Right cardiac atrium (tissue), 5 donors: ENCODE data around the gene MYL7. TPM values are rescaled to one million over a fixed set of nuclear protein-coding genes. Genes with fewer than 3 reads are reported as not detected.
A peak's percentile ranks its signal among the peaks of the same experiment; 100 is the strongest.

Experiments used
- ATAC-seq, 2 donors: fragments of 200-7000 bp; cut with Tn5 transposase; one replicate each; pipeline versions ENCODE4 v1.8.0 to v1.9.1; 2020; ENCODE audit warnings: moderate library complexity in 2 of 2, mild to moderate bottlenecking in 1 of 2
- DNase-seq, 3 donors: peaks; one replicate each; pipeline ENCODE4 v3.0.0-alpha.2; 2020
- H3K27ac ChIP-seq: one replicate; pipeline ENCODE4 v1.5.1; 2013; ENCODE audit warnings: mild to moderate bottlenecking, low read length, control low read depth, moderate library complexity
- H3K27me3 ChIP-seq: one replicate; pipeline ENCODE4 v1.6.1; 2013; ENCODE audit not compliant: control insufficient read depth, insufficient read depth
- H3K4me1 ChIP-seq: one replicate; pipeline ENCODE4 v1.6.1; 2013; ENCODE audit warnings: low read length; ENCODE audit not compliant: control insufficient read depth, insufficient read depth
- H3K4me3 ChIP-seq: one replicate; pipeline ENCODE4 v1.5.1; 2013; ENCODE audit warnings: low read length, control low read depth
- H3K9me3 ChIP-seq: one replicate; pipeline ENCODE4 v1.6.1; 2013; ENCODE audit warnings: low read length; ENCODE audit not compliant: control insufficient read depth
- WGBS: extraction: QIAGEN DNeasy Blood & Tissue Kit; methylation state at CpG from one replicate; pipeline ENCODE4 v1.1.7; 2013; 5-methylcytosine and 5-hydroxymethylcytosine counted together
- intact Hi-C, 4 donors: fragments of 100-400 bp; cut with DNase I; formaldehyde crosslinking; loops; one replicate each; pipeline versions ENCODE4 v1.11.0 to v1.14.0; 2022 to 2023
- long read RNA-seq, 4 donors: library from polyadenylated mRNA; unstranded; transcript quantifications; one replicate each; pipeline ENCODE4 v2.0.0, GENCODE V29; 2020 to 2021
- polyA plus RNA-seq: library from polyadenylated mRNA; stranded (reverse); fragments of 200-250 nt; gene quantifications from one replicate; pipeline ENCODE4 v1.2.3, GENCODE V29; 2013
- total RNA-seq, 4 donors: library from RNA; stranded (reverse); fragmentation: NEBNext Ultra II Directional; extraction: Animal tissue kit (Norgen Biotek cat#: 25700); gene quantifications; one replicate each; pipeline ENCODE4 v1.2.1, GENCODE V29; 2021
- donor health status: healthy with polysubstance abuse.
- donor health status: DM: no; HTN: yes; CAD: no.
- donor health status: DM: no; HTN: no; CAD: no.
- donor health status: DM: no; HTN: yes; CAD: no; lungs with severe emphysema.
- donor health status: DM: yes; HTN: yes; CAD: no.

MYL7 gene
- over 10,000 TPM; 13,263 to 15,323 (median 14,734) TPM for total RNA-seq
- polyA plus RNA-seq, result 28,570 TPM
- long read RNA-seq, donor 1, transcript MYL7-201 (7 exons, 612 nt), result major isoform, 1,700 of 2,847 reads
- long read RNA-seq, donor 1, transcript MYL7-209 (6 exons, 791 nt), result minor isoform, 123 of 2,847 reads
- long read RNA-seq, donor 1, transcript MYL7-207 (6 exons, 646 nt), result minor isoform, 18 of 2,847 reads
- long read RNA-seq, donor 1, transcript MYL7-204 (6 exons, 634 nt), result minor isoform, 6 of 2,847 reads
- long read RNA-seq, donor 1, partial matches to known transcripts, result 198 of 2,847 reads
- long read RNA-seq, donor 1, other reads (novel, unspliced or antisense), result 797 of 2,847 reads
- long read RNA-seq, donor 2, transcript MYL7-201 (7 exons, 612 nt), result major isoform, 2,196 of 3,523 reads
- long read RNA-seq, donor 2, transcript MYL7-209 (6 exons, 791 nt), result minor isoform, 160 of 3,523 reads
- long read RNA-seq, donor 2, transcript MYL7-207 (6 exons, 646 nt), result minor isoform, 16 of 3,523 reads
- long read RNA-seq, donor 2, partial matches to known transcripts, result 300 of 3,523 reads
- long read RNA-seq, donor 2, other reads (novel, unspliced or antisense), result 845 of 3,523 reads
- long read RNA-seq, donor 3, transcript MYL7-205 (4 exons, 465 nt), result minor isoform, 7 of 1,769 reads
- long read RNA-seq, donor 3, transcript MYL7-209 (6 exons, 791 nt), result minor isoform, 72 of 1,769 reads
- long read RNA-seq, donor 3, transcript MYL7-201 (7 exons, 612 nt), result major isoform, 637 of 1,769 reads
- long read RNA-seq, donor 3, transcript MYL7-207 (6 exons, 646 nt), result minor isoform, 18 of 1,769 reads
- long read RNA-seq, donor 3, partial matches to known transcripts, result 435 of 1,769 reads
- long read RNA-seq, donor 3, other reads (novel, unspliced or antisense), result 591 of 1,769 reads
- long read RNA-seq, donor 4, transcript MYL7-209 (6 exons, 791 nt), result minor isoform, 86 of 2,218 reads
- long read RNA-seq, donor 4, transcript MYL7-207 (6 exons, 646 nt), result minor isoform, 19 of 2,218 reads
- long read RNA-seq, donor 4, transcript MYL7-201 (7 exons, 612 nt), result major isoform, 1,375 of 2,218 reads
- long read RNA-seq, donor 4, partial matches to known transcripts, result 198 of 2,218 reads
- long read RNA-seq, donor 4, other reads (novel, unspliced or antisense), result 533 of 2,218 reads

GRCh38 chr7:44141221-44141850 is at the start of gene MYL7:
TSS of gene MYL7 (minus strand) at chr7:44141332. CDS start at chr7:44141305, 27 bp downstream.
- 47% methylated on average over 6 of the region's 6 CpGs for WGBS
- H3K27me3 ChIP-seq, result no peaks in the 10 kb centered on the region
- H3K27ac ChIP-seq, result peak within 1 kb of the TSS; percentile 72
- ATAC-seq (peak; percentile 42 to 49), DNase-seq (peak in 2 of 3 donors; percentile 80 to 85)
- peaks cover 2% of the 10 kb centered on the region for H3K4me1 ChIP-seq
- intact Hi-C loops, result no loop called here
- peak within 1 kb of the TSS; percentile 34 for H3K4me3 ChIP-seq
- no peaks in the 10 kb centered on the region for H3K9me3 ChIP-seq

- H3K9me3 ChIP-seq, result no peaks in the 10 kb centered on the region
- no peak overlapping the region for H3K27ac ChIP-seq
- no peak overlapping the region for H3K4me3 ChIP-seq
- ATAC-seq, result no peak
- H3K4me1 ChIP-seq, result no peaks in the 10 kb centered on the region
- intact Hi-C loops, result loop anchor here in 3 of 4 donors (5.0 to 10.0 kb wide), 3 partner anchors 55 to 118 kb away; no protein-coding TSS in a partner anchor
- no peaks in the 10 kb centered on the region for H3K27me3 ChIP-seq
- no peak for DNase-seq
- WGBS, result 84% methylated on average over 14 of the region's 14 CpGs
Observed at GRCh38 chr7:44189993-44190872, 49.1 kb upstream of the MYL7 start.

GRCh38 chr7:44189286-44189992 is 48.3 kb upstream of the MYL7 start, which contains the start of gene GCK:
TSS of gene GCK (minus strand) at chr7:44189439. CDS start at chr7:44188953, 486 bp downstream.
- ATAC-seq (no peak), DNase-seq (no peak)
- Histone ChIP-seq H3K4me3 (no peak within 1 kb of the TSS), H3K27me3 (no peaks in the 10 kb centered on the region), H3K9me3 (no peaks in the 10 kb centered on the region), H3K27ac (no peak within 1 kb of the TSS), H3K4me1 (no peaks in the 10 kb centered on the region)
- WGBS, result 79% methylated on average over 11 of the region's 11 CpGs
- intact Hi-C loops, result loop anchor here in 1 of 4 donors (5.0 kb wide), 1 partner anchor 117 kb away; no protein-coding TSS in a partner anchor

GRCh38 chr7:44188480-44189225 is 47.5 kb upstream of the MYL7 start:
- no peak for ATAC-seq
- intact Hi-C loops, result loop anchor here in 1 of 4 donors (5.0 kb wide), 1 partner anchor 116 kb away; no protein-coding TSS in a partner anchor
- Histone ChIP-seq H3K4me1 (no peaks in the 10 kb centered on the region), H3K27me3 (no peaks in the 10 kb centered on the region), H3K27ac (no peak overlapping the region), H3K9me3 (no peaks in the 10 kb centered on the region), H3K4me3 (no peak overlapping the region)
- DNase-seq, result no peak
- WGBS, result 80% methylated on average over 16 of the region's 16 CpGs

GRCh38 chr7:44187636-44188416 is 46.7 kb upstream of the MYL7 start:
- no peak for DNase-seq
- Histone ChIP-seq H3K27ac (no peak overlapping the region), H3K4me1 (no peaks in the 10 kb centered on the region), H3K9me3 (peaks cover 4% of the 10 kb centered on the region), H3K4me3 (no peak overlapping the region), H3K27me3 (no peaks in the 10 kb centered on the region)
- ATAC-seq, result no peak
- intact Hi-C loops, result loop anchor here in 1 of 4 donors (5.0 kb wide), 1 partner anchor 116 kb away; no protein-coding TSS in a partner anchor
- 60% methylated on average over 9 of the region's 9 CpGs for WGBS

GRCh38 chr7:44186736-44187135 is 45.6 kb upstream of the MYL7 start:
- ATAC-seq (no peak), DNase-seq (no peak)
- intact Hi-C loops, result loop anchor here in 1 of 4 donors (5.0 kb wide), 1 partner anchor 114 kb away; no protein-coding TSS in a partner anchor

GRCh38 chr7:44185729-44186128 is 44.6 kb upstream of the MYL7 start:
- DNase-seq, result peak in 1 of 3 donors; percentile 36
- intact Hi-C loops, result loop anchor here in 1 of 4 donors (5.0 kb wide), 1 partner anchor 113 kb away; no protein-coding TSS in a partner anchor
- no peak for ATAC-seq
- Histone ChIP-seq H3K4me3 (no peak overlapping the region), H3K27me3 (no peaks in the 10 kb centered on the region), H3K4me1 (no peaks in the 10 kb centered on the region), H3K9me3 (peaks cover 8% of the 10 kb centered on the region), H3K27ac (no peak overlapping the region)
- WGBS, result 82% methylated on average over 5 of the region's 5 CpGs

More at GRCh38 chr7:44186736-44187135, 45.6 kb upstream of the MYL7 start:
- WGBS, result 83% methylated on average over 5 of the region's 5 CpGs
- Histone ChIP-seq H3K27ac (no peak overlapping the region), H3K9me3 (peaks cover 8% of the 10 kb centered on the region), H3K27me3 (no peaks in the 10 kb centered on the region), H3K4me3 (no peak overlapping the region), H3K4me1 (no peaks in the 10 kb centered on the region)

- Histone ChIP-seq H3K27ac (no peak overlapping the region), H3K4me3 (no peak overlapping the region), H3K27me3 (no peaks in the 10 kb centered on the region), H3K9me3 (peaks cover 8% of the 10 kb centered on the region), H3K4me1 (no peaks in the 10 kb centered on the region)
- WGBS, result 82% methylated on average over 2 of the region's 2 CpGs
- intact Hi-C loops, result loop anchor here in 1 of 4 donors (5.0 kb wide), 1 partner anchor 113 kb away; no protein-coding TSS in a partner anchor
- DNase-seq, result no peak
- ATAC-seq, result no peak
Observed at GRCh38 chr7:44184873-44185446, 43.8 kb upstream of the MYL7 start.
